ENCODE results near the gene VPS26C. TPM values are rescaled to one million over a fixed set of nuclear protein-coding genes. Genes with fewer than 3 reads are reported as not detected.

Gene VPS26C
- total and polyA plus RNA-seq, 2 of the 13 experiments (the other 11 are each of a cell fraction or from before 2014, with no cell fraction given), result 30.3 to 39.7 TPM

- TF ChIP-seq ZNF430 (CRISPR knock-in tag; IDR thresholded peaks at IDR 0.05), result peak; percentile 53; the same call in 1 of the 2 replicates
- no peak; the same call in 1 of the 2 replicates for TF ChIP-seq KDM5A (IDR thresholded peaks at IDR 0.05; ENCODE audit: borderline replicate concordance, low read length)
- peak; percentile 57; the same call in 1 of the 2 replicates for TF ChIP-seq ZC3H13 (CRISPR knock-in tag; IDR thresholded peaks at IDR 0.05)
- TF ChIP-seq ZNF710 (CRISPR knock-in tag; IDR thresholded peaks at IDR 0.05; ENCODE audit: borderline replicate concordance), result peak; percentile 50; the same call in 1 of the 2 replicates
- TF ChIP-seq ZNF713 (CRISPR knock-in tag; IDR thresholded peaks at IDR 0.05), result 0 out of 2 replicates have a peak, but pooled peaks have one; percentile 85
- TF ChIP-seq ZNF329 (CRISPR knock-in tag; IDR thresholded peaks at IDR 0.05; ENCODE audit: low read depth), result peak; percentile 41; the same call in 1 of the 2 replicates
- peak; percentile 64 for TF ChIP-seq HDAC2 (CRISPR knock-in tag; IDR thresholded peaks at IDR 0.05)
- TF ChIP-seq ZNF614 (CRISPR knock-in tag; IDR thresholded peaks at IDR 0.05; ENCODE audit: borderline replicate concordance), result 0 out of 2 replicates have a peak, but pooled peaks have one; percentile 35
- no peak for TF ChIP-seq ZNF318 (CRISPR knock-in tag; IDR thresholded peaks at IDR 0.05)
- peak; percentile 95 for TF ChIP-seq ZNF292 (CRISPR knock-in tag; IDR thresholded peaks at IDR 0.05; ENCODE audit: borderline replicate concordance, low read depth)
- peak; percentile 78; the same call in 1 of the 2 replicates for TF ChIP-seq HOXA9 (CRISPR knock-in tag; IDR thresholded peaks at IDR 0.05; ENCODE audit: borderline replicate concordance)
- TF ChIP-seq HINFP (CRISPR knock-in tag; IDR thresholded peaks at IDR 0.05; ENCODE audit: low read depth), result 0 out of 2 replicates have a peak, but pooled peaks have one; percentile 25
- no peak for TF ChIP-seq ZNF276 (CRISPR knock-in tag; IDR thresholded peaks at IDR 0.05; ENCODE audit: low read depth)
These were observed 8.9 kb downstream of the VPS26C start (continued) for GRCh38 chr21:37257967-37258877.

All from HepG2 (cell line).